Peyer's patch (tissue), 4 donors: ENCODE data around the gene MPG.

Experiments
- CTCF ChIP-seq, 6 experiments: fragments of 450-650 bp in 4 of 6; fragments of 200-600 bp in 2 of 6; sonication (generic) in 1 of 6; IDR thresholded peaks; one replicate each; pipeline ENCODE4 v1.5.1; 2017 to 2019; ENCODE audit warnings: antibody characterized with exemption in 6 of 6, mild to moderate bottlenecking in 3 of 6, moderate library complexity in 1 of 6
- POLR2A ChIP-seq, 2 donors: fragments of 450-650 bp; IDR thresholded peaks; one replicate each; pipeline ENCODE4 v1.5.1; 2017; ENCODE audit warnings: antibody characterized with exemption in 2 of 2, mild to moderate bottlenecking in 2 of 2, moderate library complexity in 2 of 2

GRCh38 chr16:58491-59439, 19.3 kb upstream of the MPG start:
- TF ChIP-seq POLR2A (IDR thresholded peaks at IDR 0.05): no peak
- no peak for TF ChIP-seq CTCF (IDR thresholded peaks at IDR 0.05)
